ENCODE results near the gene WIPF1.

Gene WIPF1, protein sequence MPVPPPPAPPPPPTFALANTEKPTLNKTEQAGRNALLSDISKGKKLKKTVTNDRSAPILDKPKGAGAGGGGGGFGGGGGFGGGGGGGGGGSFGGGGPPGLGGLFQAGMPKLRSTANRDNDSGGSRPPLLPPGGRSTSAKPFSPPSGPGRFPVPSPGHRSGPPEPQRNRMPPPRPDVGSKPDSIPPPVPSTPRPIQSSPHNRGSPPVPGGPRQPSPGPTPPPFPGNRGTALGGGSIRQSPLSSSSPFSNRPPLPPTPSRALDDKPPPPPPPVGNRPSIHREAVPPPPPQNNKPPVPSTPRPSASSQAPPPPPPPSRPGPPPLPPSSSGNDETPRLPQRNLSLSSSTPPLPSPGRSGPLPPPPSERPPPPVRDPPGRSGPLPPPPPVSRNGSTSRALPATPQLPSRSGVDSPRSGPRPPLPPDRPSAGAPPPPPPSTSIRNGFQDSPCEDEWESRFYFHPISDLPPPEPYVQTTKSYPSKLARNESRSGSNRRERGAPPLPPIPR

DNA sequence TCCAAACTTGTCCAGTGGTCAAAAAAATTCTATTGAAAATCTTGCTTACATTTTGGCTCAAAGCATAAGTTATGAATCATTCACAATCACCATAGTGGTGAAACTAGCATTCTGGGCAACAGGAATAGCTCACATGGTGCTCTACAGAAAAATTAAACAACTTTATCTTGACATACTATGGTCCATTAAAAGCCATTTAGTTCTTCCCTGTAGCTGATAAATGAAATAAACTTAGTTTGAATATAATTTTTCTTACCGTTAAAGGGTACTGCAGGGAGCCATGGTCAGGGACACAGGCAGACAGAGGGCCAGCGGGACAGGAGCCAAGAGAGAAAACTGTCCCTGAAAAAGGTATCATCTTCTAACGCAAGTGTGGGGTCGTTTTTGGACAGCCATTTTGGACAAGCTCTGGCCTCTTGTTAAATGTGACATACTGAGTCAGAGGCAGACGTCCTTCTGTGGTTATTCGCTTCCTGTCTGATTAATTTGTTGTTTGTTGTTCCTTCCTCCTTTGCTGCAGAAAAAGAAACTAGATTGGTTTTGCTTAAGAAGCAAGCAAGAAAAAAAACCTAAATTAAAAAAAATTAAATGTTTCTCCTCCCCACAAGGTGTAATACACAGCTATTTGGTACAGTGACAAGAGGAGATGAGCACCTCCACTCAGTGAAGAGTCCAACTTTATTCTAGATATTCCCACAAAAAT, at the start of gene WIPF1:
Gene WIPF1, minus strand, starts transcription at position 460 of the 703 bp plus-strand sequence. CDS start 12,231 bp downstream, outside the sequence.
- Histone ChIP-seq H3K27me3 (ENCODE audit: control insufficient read depth, insufficient read depth, low read length) (no peaks in the 10 kb centered on the region), H3K36me3 (ENCODE audit: control insufficient read depth, insufficient read depth, low read length) (no peaks in the 10 kb centered on the region), H3K4me3 (ENCODE audit: low read length) (no peak within 1 kb of the TSS), H3K9me3 (ENCODE audit: control insufficient read depth, low read length) (no peaks in the 10 kb centered on the region), H3K9ac (ENCODE audit: low read length) (peak within 1 kb of the TSS; percentile 58), H3K4me1 (ENCODE audit: control insufficient read depth, insufficient read depth, low read length) (no peaks in the 10 kb centered on the region)

DNA sequence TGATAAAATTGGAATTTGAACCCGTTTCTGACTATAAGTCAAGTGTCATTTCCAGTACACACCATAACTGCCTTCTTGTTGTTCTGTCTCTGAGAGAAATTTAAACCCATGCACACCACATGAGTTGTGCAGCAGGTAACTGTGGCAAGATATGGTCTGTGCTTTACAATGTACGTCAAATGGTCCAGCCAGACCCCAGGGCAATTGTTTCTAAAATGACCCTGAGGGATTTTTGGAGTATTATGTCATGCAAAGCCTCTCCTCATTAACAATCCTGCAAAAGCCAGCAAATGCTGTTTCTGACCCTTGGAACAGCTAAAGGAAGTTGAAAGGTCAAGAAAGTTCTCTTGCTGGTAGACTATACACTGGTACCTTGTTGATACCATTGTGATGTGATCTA, 47.7 kb upstream of the WIPF1 start:
- Histone ChIP-seq H3K36me3 (ENCODE audit: control insufficient read depth, insufficient read depth, low read length) (no peaks in the 10 kb centered on the region), H3K9me3 (ENCODE audit: control insufficient read depth, low read length) (no peaks in the 10 kb centered on the region), H3K9ac (ENCODE audit: low read length) (no peak overlapping the region), H3K4me1 (ENCODE audit: control insufficient read depth, insufficient read depth, low read length) (no peaks in the 10 kb centered on the region), H3K27me3 (ENCODE audit: control insufficient read depth, insufficient read depth, low read length) (no peaks in the 10 kb centered on the region), H3K4me3 (ENCODE audit: low read length) (no peak overlapping the region)

DNA sequence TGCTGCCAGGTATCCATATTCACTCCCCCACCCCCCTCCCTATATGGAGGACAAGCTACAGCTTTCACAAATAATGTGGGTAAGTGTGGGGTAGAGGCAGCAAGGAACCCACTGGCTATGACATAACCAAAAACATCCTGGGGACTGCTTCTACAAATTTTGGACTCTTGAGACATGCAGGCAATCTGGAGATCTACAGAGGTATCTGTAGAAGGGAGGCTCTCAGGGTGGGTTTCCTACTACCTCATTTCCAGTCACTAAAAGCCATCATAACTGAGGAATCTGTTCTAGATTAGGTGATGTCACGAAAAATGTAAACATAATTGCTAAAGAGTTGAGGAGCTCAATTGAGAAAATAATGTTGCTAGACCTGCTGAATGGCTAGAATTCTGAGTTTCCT, 46.8 kb upstream of the WIPF1 start:
- Histone ChIP-seq H3K9ac (ENCODE audit: low read length) (no peak overlapping the region), H3K4me1 (ENCODE audit: control insufficient read depth, insufficient read depth, low read length) (no peaks in the 10 kb centered on the region), H3K9me3 (ENCODE audit: control insufficient read depth, low read length) (no peaks in the 10 kb centered on the region), H3K27me3 (ENCODE audit: control insufficient read depth, insufficient read depth, low read length) (no peaks in the 10 kb centered on the region), H3K4me3 (ENCODE audit: low read length) (no peak overlapping the region), H3K36me3 (ENCODE audit: control insufficient read depth, insufficient read depth, low read length) (no peaks in the 10 kb centered on the region)

DNA sequence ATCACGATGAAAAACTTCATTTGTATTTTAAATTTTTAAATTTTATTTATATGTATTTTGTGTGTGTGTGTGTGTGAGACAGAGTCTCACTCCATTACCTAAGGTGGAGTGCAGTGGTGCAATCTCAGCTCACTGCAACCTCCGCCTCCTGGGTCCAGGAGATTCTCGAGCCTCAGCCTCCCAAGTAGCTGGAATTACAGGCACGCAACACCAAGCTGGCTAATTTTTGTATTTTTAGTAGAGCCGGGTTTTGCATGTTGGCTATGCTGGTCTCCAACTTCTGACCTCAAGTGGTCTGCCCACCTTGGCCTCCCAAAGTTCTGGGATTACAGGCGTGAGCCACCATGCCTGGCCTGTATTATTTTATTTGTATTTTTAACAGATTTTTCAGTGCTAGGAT, 45.8 kb upstream of the WIPF1 start:
- H3K4me3 ChIP-seq (ENCODE audit: low read length), result no peak overlapping the region
- no peak overlapping the region for H3K9ac ChIP-seq (ENCODE audit: low read length)
- no peaks in the 10 kb centered on the region for H3K27me3 ChIP-seq (ENCODE audit: control insufficient read depth, insufficient read depth, low read length)
- H3K4me1 ChIP-seq (ENCODE audit: control insufficient read depth, insufficient read depth, low read length), result no peaks in the 10 kb centered on the region
- H3K9me3 ChIP-seq (ENCODE audit: control insufficient read depth, low read length), result no peaks in the 10 kb centered on the region
- no peaks in the 10 kb centered on the region for H3K36me3 ChIP-seq (ENCODE audit: control insufficient read depth, insufficient read depth, low read length)

DNA sequence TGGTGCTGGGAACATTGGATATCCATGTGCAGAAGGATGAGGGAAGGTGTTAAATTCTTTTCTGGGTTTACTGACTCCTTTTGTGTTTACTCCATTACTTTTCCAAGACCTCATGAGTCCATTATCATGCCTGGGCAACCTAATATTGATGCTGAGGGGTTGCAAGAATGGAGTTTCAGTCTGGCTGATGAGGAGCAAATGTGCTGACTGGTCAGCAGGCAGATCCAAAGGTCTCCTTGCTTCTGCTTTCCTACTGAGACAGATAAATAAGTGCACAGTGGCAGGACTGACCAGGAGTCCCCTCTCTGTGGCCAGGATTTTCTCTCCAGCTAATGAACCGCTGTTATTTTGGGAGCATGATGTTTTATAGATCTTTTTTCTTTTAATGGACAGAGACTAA, 43.6 kb upstream of the WIPF1 start:
- no peaks in the 10 kb centered on the region for H3K4me1 ChIP-seq (ENCODE audit: control insufficient read depth, insufficient read depth, low read length)
- H3K4me3 ChIP-seq (ENCODE audit: low read length), result no peak overlapping the region
- H3K27me3 ChIP-seq (ENCODE audit: control insufficient read depth, insufficient read depth, low read length), result no peaks in the 10 kb centered on the region
- no peaks in the 10 kb centered on the region for H3K36me3 ChIP-seq (ENCODE audit: control insufficient read depth, insufficient read depth, low read length)
- H3K9ac ChIP-seq (ENCODE audit: low read length), result no peak overlapping the region
- no peaks in the 10 kb centered on the region for H3K9me3 ChIP-seq (ENCODE audit: control insufficient read depth, low read length)

DNA sequence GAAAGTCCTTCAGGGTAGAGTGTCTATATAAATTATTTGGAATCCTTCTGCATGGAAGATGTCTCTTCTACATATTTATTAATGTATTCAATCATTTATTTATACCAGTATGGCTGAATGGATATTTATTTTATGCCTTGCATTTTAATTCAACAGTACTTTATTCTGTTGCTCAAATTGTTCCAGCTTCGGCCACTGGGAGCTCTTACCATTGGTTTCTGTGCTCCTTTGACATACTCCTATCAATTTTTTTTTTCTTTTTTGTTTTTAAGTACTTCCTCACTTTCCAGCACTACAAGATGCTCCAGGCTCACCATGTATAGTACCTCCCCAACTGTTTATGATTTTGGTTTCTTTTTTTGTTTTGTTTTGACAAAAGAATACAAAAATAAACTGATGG, 39.4 kb upstream of the WIPF1 start:
- Histone ChIP-seq H3K9ac (ENCODE audit: low read length) (no peak overlapping the region), H3K9me3 (ENCODE audit: control insufficient read depth, low read length) (no peaks in the 10 kb centered on the region), H3K4me1 (ENCODE audit: control insufficient read depth, insufficient read depth, low read length) (peaks cover 4% of the 10 kb centered on the region), H3K36me3 (ENCODE audit: control insufficient read depth, insufficient read depth, low read length) (no peaks in the 10 kb centered on the region), H3K27me3 (ENCODE audit: control insufficient read depth, insufficient read depth, low read length) (no peaks in the 10 kb centered on the region), H3K4me3 (ENCODE audit: low read length) (no peak overlapping the region)

DNA sequence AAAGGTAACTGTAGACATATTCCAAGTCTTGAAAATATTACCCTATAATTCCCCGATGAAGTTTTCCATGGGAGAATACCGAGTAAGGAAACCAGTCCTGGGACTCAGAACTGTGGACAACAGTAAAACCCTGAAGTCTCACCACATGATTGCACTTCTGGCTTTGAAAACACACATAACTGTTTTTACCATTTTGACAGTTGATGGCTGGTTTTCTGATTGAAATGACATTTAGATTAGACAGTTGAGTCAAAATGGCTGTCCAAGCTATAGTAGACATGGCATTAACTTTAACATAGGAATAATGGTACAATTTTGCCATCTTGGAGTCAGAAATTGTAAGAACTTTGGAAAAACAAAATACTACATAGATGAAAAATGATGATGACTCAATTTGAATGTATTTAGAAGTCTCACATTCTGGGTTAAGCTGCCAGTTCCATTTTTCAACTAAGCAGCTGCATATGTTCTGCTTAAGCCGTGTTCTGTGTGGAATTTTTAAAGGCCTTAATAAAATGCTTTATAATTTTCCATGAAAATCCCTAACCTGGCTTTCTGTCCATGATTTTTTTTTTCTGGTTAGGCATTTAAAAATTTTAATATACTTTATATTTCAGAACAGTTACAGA, 38.3 kb upstream of the WIPF1 start:
- H3K4me1 ChIP-seq (ENCODE audit: control insufficient read depth, insufficient read depth, low read length), result peaks cover 4% of the 10 kb centered on the region
- no peak overlapping the region for H3K4me3 ChIP-seq (ENCODE audit: low read length)
- no peak overlapping the region for H3K9ac ChIP-seq (ENCODE audit: low read length)
- no peaks in the 10 kb centered on the region for H3K36me3 ChIP-seq (ENCODE audit: control insufficient read depth, insufficient read depth, low read length)
- H3K9me3 ChIP-seq (ENCODE audit: control insufficient read depth, low read length), result no peaks in the 10 kb centered on the region
- no peaks in the 10 kb centered on the region for H3K27me3 ChIP-seq (ENCODE audit: control insufficient read depth, insufficient read depth, low read length)

DNA sequence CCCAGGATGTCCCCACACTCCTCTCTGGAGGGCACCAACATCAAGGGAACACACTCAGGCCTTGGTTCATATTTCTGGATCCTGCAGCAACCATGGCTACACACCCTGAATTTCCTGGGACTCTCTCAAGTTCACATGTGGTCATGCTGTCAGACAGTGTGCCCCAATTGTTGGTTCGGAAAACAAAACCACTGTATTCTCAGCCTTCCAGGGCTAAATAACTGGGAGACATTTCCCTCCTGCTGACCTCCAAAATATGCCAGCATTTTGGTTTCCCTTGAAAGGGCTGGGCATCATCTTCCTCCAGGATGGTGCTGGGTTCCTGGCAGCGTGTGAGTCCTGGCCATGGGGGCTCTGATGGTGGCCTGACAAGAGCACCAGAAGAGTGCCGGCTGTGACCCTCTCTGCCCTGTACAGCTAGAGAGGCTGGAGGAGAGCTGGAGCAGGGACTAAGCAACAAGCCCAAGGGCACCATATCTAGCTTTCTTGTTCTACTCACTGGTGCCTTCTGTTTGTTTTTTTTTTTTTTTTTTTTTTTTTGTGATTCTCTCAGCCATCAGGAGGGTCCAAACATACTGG, 37.5 kb upstream of the WIPF1 start:
- Histone ChIP-seq H3K4me1 (ENCODE audit: control insufficient read depth, insufficient read depth, low read length) (peaks cover 4% of the 10 kb centered on the region), H3K36me3 (ENCODE audit: control insufficient read depth, insufficient read depth, low read length) (no peaks in the 10 kb centered on the region), H3K4me3 (ENCODE audit: low read length) (no peak overlapping the region), H3K9me3 (ENCODE audit: control insufficient read depth, low read length) (no peaks in the 10 kb centered on the region), H3K27me3 (ENCODE audit: control insufficient read depth, insufficient read depth, low read length) (no peaks in the 10 kb centered on the region), H3K9ac (ENCODE audit: low read length) (no peak overlapping the region)

DNA sequence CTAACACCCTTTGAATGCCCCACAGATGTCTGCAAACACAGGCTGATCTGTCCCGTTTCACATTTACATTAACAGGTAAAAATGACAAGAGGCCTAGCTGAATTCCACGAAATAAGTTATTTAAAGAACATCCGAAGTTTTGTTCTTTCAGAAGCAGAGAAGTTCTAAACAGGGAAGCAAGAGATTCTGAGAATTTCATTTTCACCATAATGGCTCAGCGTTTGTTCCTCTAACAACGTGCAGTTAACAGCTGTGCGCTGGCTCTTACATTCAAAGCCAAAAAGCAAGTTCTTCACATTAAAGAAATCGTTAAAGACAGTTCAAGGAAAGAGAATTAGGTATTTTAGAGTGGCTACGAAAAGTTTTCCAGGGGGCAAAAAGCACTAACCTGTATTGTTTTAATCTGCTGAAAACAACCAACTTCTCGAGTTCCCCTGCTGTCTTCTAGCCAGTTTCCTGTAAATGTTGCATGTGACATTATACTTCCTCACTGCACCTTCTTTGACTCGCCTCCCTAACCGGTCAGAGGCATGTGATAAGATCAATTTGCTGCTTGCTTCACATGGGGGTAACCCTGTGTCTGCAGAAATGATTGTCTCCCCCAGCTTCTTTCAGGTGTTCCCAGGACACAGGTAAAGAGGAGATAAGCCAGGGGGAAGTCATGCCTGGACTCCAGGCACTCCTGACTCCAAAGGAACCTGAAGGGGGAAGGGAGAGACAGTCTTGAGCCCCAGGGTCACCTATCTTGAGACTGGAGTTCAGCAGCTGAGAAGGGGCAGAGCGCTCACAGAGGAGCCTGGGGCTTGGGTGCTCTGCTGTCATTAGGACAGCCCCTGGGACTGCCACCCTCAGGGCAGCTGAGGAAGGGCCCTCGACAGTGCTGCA, 36.8 kb upstream of the WIPF1 start:
- no peaks in the 10 kb centered on the region for H3K36me3 ChIP-seq (ENCODE audit: control insufficient read depth, insufficient read depth, low read length)
- no peaks in the 10 kb centered on the region for H3K9me3 ChIP-seq (ENCODE audit: control insufficient read depth, low read length)
- no peaks in the 10 kb centered on the region for H3K27me3 ChIP-seq (ENCODE audit: control insufficient read depth, insufficient read depth, low read length)
- no peak overlapping the region for H3K4me3 ChIP-seq (ENCODE audit: low read length)
- H3K4me1 ChIP-seq (ENCODE audit: control insufficient read depth, insufficient read depth, low read length), result peaks cover 4% of the 10 kb centered on the region
- H3K9ac ChIP-seq (ENCODE audit: low read length), result peak overlapping the region; percentile 52

DNA sequence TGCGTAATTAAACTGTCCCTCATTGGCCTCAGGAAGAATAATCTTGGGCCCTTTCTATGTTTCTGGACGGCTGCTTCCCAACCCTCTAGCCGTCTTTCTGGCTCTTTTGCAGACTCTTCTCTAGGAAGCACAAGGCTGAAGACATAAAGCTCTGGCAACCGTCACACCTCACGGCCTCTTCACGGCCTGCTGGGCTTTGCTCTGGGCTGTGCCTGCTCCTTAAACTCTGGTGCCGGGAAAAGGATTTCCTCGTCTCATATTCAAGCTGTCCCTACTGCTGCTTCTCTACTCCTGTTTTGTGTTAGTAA, 36.0 kb upstream of the WIPF1 start:
- Histone ChIP-seq H3K9me3 (ENCODE audit: control insufficient read depth, low read length) (no peaks in the 10 kb centered on the region), H3K4me1 (ENCODE audit: control insufficient read depth, insufficient read depth, low read length) (peaks cover 4% of the 10 kb centered on the region), H3K36me3 (ENCODE audit: control insufficient read depth, insufficient read depth, low read length) (no peaks in the 10 kb centered on the region), H3K4me3 (ENCODE audit: low read length) (no peak overlapping the region), H3K27me3 (ENCODE audit: control insufficient read depth, insufficient read depth, low read length) (no peaks in the 10 kb centered on the region), H3K9ac (ENCODE audit: low read length) (peak overlapping the region; percentile 52)

DNA sequence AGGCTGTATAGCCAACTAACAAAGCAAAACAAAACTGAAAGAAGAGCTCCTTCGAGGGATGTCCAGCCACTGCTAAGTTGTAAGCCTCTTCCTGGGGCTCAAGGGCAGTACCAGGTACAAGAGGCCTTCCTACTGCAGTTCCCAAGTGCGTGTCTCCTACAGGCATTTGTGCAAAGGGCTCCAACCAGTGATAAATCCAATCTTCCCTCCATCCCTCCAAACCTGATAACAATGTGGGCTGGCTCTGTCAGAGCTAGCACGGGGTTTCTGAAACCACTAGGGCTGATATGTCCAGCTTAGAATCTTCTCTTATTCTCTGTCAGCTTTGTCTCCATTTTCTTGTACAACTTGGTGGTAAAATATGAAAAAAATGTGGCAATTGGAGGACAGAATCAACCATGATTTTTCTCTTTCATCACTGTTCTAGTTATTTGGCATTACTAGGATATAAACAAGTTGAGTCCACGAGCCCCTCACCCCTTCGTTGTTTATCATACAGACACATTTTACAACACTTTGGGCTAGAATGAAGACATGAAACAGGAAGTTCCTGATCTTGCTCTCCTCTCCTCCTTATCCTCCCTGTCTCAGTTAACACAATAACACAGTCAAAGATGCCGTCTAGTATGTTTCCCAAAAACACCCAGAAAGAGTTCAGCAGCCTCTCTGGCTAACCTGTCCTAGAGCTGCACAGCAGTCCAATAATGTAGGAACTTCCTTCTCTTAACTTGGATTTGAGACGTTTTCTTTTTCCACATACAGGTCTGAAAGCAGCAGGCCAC, 35.4 kb upstream of the WIPF1 start:
- no peaks in the 10 kb centered on the region for H3K9me3 ChIP-seq (ENCODE audit: control insufficient read depth, low read length)
- H3K4me3 ChIP-seq (ENCODE audit: low read length), result no peak overlapping the region
- H3K4me1 ChIP-seq (ENCODE audit: control insufficient read depth, insufficient read depth, low read length), result peaks cover 4% of the 10 kb centered on the region
- no peaks in the 10 kb centered on the region for H3K27me3 ChIP-seq (ENCODE audit: control insufficient read depth, insufficient read depth, low read length)
- no peaks in the 10 kb centered on the region for H3K36me3 ChIP-seq (ENCODE audit: control insufficient read depth, insufficient read depth, low read length)
- H3K9ac ChIP-seq (ENCODE audit: low read length), result peak overlapping the region; percentile 52
